Osteoblast (primary cell): ENCODE results near the gene PAK5. TPM values are rescaled to one million over a fixed set of nuclear protein-coding genes. Genes with fewer than 3 reads are reported as not detected.
"Not testable (repeated sequence)": the region's sequence is repeated elsewhere in the genome, so short reads cannot be mapped to it uniquely, and the experiment has no call there.

Experiments used
- DNase-seq: peaks from one replicate; pipeline ENCODE4 v3.0.0; 2011; ENCODE audit warnings: low spot score, mixed read lengths; ENCODE audit not compliant: insufficient read length; ENCODE audit errors: missing footprints
- H2AFZ ChIP-seq: 2 replicates; pipeline ENCODE4 v1.6.0; 2011; ENCODE audit warnings: mild to moderate bottlenecking, low read length
- H3K27ac ChIP-seq: 2 replicates; pipeline ENCODE4 v1.5.1; 2011; ENCODE audit warnings: mild to moderate bottlenecking, low read depth, low read length, moderate library complexity
- H3K27me3 ChIP-seq: 2 replicates; pipeline ENCODE4 v1.6.0; 2012; ENCODE audit warnings: mild to moderate bottlenecking, control low read depth, inconsistent platforms, low read length, moderate library complexity; ENCODE audit not compliant: insufficient read depth
- H3K36me3 ChIP-seq: 2 replicates; pipeline ENCODE4 v1.5.1; 2011; ENCODE audit warnings: mild to moderate bottlenecking, low read length, control low read depth, moderate library complexity; ENCODE audit not compliant: insufficient read depth
- H3K4me1 ChIP-seq: 2 replicates; pipeline ENCODE4 v1.5.1; 2011; ENCODE audit warnings: mild to moderate bottlenecking, low read length, control low read depth, moderate library complexity; ENCODE audit not compliant: insufficient read depth
- H3K4me2 ChIP-seq: 2 replicates; pipeline ENCODE4 v1.6.0; 2011; ENCODE audit warnings: mild to moderate bottlenecking, low read length; ENCODE audit not compliant: insufficient read depth
- H3K4me3 ChIP-seq: fragments of 200-600 bp; sonication (generic); 3 replicates; pipeline ENCODE4 v1.5.1; 2012; ENCODE audit warnings: mild to moderate bottlenecking, low read length, inconsistent platforms; ENCODE audit not compliant: insufficient read depth
- H3K79me2 ChIP-seq: 2 replicates; pipeline ENCODE4 v1.6.0; 2012; ENCODE audit warnings: mild to moderate bottlenecking, low read length, control low read depth, inconsistent platforms; ENCODE audit not compliant: insufficient read depth
- H3K9me3 ChIP-seq: 2 replicates; pipeline ENCODE4 v1.5.1; 2011; ENCODE audit warnings: low read depth, low read length, control low read depth
- H4K20me1 ChIP-seq: 2 replicates; pipeline ENCODE4 v1.6.0; 2012; ENCODE audit warnings: mild to moderate bottlenecking, low read length, control low read depth; ENCODE audit not compliant: insufficient read depth
- CTCF ChIP-seq: IDR thresholded peaks from 2 replicates; pipeline ENCODE4 v1.5.1; 2011; ENCODE audit warnings: mild to moderate bottlenecking, low read depth, low read length, moderate library complexity; ENCODE audit errors: extremely low read depth
- total RNA-seq: library from RNA; depleted of rRNA; stranded (reverse); fragments of >200 nt; gene quantifications from 2 replicates; pipeline ENCODE4 v1.2.3, GENCODE V29; 2012

The PAK5 gene
- total RNA-seq, 1 donor, result not detected

GRCh38 chr20:9642882-9643281, 196.0 kb downstream of the PAK5 start:
- Histone ChIP-seq H3K4me1 (no peaks in the 10 kb centered on the region), H3K4me3 (no peak overlapping the region), H2AFZ (no peak overlapping the region), H3K4me2 (no peak overlapping the region), H3K9me3 (no peaks in the 10 kb centered on the region), H4K20me1 (no peaks in the 10 kb centered on the region), H3K27me3 (no peaks in the 10 kb centered on the region), H3K79me2 (no peaks in the 10 kb centered on the region), H3K36me3 (no peaks in the 10 kb centered on the region), H3K27ac (no peak overlapping the region)
- no peak for TF ChIP-seq CTCF
- DNase-seq, result no peak

DNA sequence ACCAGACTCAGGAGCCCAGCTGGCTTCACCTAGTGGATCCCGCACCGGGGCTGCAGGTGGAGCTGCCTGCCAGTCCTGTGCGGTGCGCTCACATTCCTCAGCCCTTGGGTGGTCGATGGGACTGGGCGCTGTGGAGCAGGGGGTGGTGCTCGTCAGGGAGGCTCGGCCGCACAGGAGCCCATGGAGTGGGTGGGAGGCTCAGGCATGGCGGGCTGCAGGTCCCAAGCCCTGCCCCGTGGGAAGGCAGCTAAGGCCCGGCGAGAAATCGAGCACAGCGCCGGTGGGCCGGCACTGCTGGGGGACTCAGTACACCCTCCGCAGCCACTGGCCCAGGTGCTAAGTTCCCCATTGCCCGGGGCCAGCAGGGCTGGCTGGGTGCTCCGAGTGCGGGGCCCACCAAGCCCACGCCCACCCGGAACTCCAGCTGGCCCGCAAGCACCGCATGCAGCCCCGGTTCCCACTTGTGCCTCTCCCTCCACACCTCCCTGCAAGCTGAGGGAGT, 197.3 kb downstream of the PAK5 start:
- DNase-seq, H2AFZ ChIP-seq, H3K9me3 ChIP-seq, H4K20me1 ChIP-seq, H3K36me3 ChIP-seq, H3K27me3 ChIP-seq, H3K4me1 ChIP-seq, H3K27ac ChIP-seq, H3K79me2 ChIP-seq, H3K4me3 ChIP-seq, H3K4me2 ChIP-seq: not testable (repeated sequence)

DNA sequence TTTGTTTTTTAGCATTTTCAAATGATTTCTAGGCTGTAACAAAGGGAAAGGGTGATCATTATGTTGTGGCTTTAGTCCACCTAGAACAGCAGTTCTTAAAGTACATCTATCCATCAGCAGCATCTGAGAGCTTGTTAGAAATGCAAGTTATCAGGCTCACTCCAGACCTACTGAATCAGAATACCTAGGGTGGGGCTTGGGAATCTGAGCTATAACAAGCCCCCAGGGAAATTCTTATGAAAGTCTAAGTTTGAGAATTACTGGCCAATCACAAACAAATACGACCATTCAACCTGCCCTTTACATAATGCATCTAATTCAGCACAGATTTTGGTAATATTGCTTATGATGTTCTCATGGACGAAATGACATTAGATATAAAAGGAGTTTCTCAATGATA, 201.0 kb downstream of the PAK5 start:
- H3K79me2 ChIP-seq, result no peaks in the 10 kb centered on the region
- H3K9me3 ChIP-seq, result no peaks in the 10 kb centered on the region
- no peak overlapping the region for H2AFZ ChIP-seq
- H3K4me2 ChIP-seq, result no peak overlapping the region
- no peaks in the 10 kb centered on the region for H3K4me1 ChIP-seq
- no peak for TF ChIP-seq CTCF
- H3K36me3 ChIP-seq, result no peaks in the 10 kb centered on the region
- no peak overlapping the region for H3K4me3 ChIP-seq
- no peak overlapping the region for H3K27ac ChIP-seq
- DNase-seq, result no peak
- H4K20me1 ChIP-seq, result no peaks in the 10 kb centered on the region
- H3K27me3 ChIP-seq, result peaks cover 3% of the 10 kb centered on the region

DNA sequence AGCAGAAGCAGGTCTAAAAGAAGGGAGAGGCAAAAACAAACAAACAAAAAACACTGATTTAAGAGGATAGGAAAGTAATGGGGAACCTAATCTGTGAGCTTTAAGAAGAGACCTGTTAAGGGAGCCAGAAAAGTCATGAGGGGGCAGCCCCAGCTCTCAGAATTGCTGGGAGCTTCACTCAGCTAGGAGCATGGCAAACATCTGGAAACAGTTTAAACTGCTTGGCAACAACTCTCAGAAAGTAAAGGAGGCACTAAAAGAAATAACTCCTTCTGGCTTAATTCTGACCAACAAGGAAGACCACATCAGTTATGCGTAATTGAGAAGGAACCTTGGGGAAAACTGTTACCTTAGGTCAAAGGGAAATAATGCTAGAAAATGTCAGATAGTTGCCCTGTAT, 203.1 kb downstream of the PAK5 start:
- no peak overlapping the region for H3K4me3 ChIP-seq
- H4K20me1 ChIP-seq, result no peaks in the 10 kb centered on the region
- H3K4me2 ChIP-seq, result no peak overlapping the region
- no peak for DNase-seq
- H3K9me3 ChIP-seq, result no peaks in the 10 kb centered on the region
- no peak overlapping the region for H2AFZ ChIP-seq
- no peaks in the 10 kb centered on the region for H3K79me2 ChIP-seq
- TF ChIP-seq CTCF, result no peak
- peaks cover 3% of the 10 kb centered on the region for H3K27me3 ChIP-seq
- H3K4me1 ChIP-seq, result no peaks in the 10 kb centered on the region
- H3K27ac ChIP-seq, result no peak overlapping the region
- H3K36me3 ChIP-seq, result no peaks in the 10 kb centered on the region
